B cell (primary cell): Measurements from ENCODE around the gene JPH2. TPM values are rescaled to one million over a fixed set of nuclear protein-coding genes. Genes with fewer than 3 reads are reported as not detected.

Experiments used
- ATAC-seq: fragments of 200-7000 bp; cut with Tn5 transposase; one replicate; pipeline ENCODE4 v1.10.0; 2021; ENCODE audit warnings: low read depth, mild to moderate bottlenecking, moderate number of reproducible peaks, moderate library complexity
- CTCF ChIA-PET: fragments of 350-600 bp; sonication (Branson Sonifier 250); formaldehyde crosslinking; loops from one replicate; lab custom pipeline; 2021; ENCODE audit warnings: antibody characterized with exemption, inconsistent platforms; lab: Charles Lee
- POLR2A ChIA-PET: fragments of 350-600 bp; sonication (Branson Sonifier 250); formaldehyde crosslinking; loops from one replicate; lab custom pipeline; 2021; ENCODE audit warnings: antibody characterized with exemption; lab: Charles Lee
- DNase-seq: peaks from one replicate; pipeline ENCODE4 v3.0.0; 2013
- H2AFZ ChIP-seq: 2 replicates; pipeline ENCODE4 v1.6.1; 2012; ENCODE audit warnings: mild to moderate bottlenecking, low read depth, low read length; ENCODE audit not compliant: insufficient read depth, poor library complexity, severe bottlenecking
- H3K27ac ChIP-seq, 2 donors: 1 replicate in 1 of 2; 2 replicates in 1 of 2; pipeline ENCODE4 v1.5.1; 2012 to 2013; ENCODE audit warnings: low read length in 2 of 2, mild to moderate bottlenecking in 2 of 2, moderate library complexity in 1 of 2
- H3K27me3 ChIP-seq, 4 experiments: fragments of 200-600 bp in 1 of 4; sonication (generic) in 1 of 4; replicated peaks in 1 of 4; 1 replicate in 2 of 4; 2 replicates in 2 of 4; pipeline versions ENCODE4 v1.6.1 to v1.7.0; 2013 to 2016; ENCODE audit warnings: low read length in 3 of 4, mild to moderate bottlenecking in 2 of 4, mixed read lengths in 1 of 4, moderate library complexity in 1 of 4; ENCODE audit not compliant: insufficient read depth in 4 of 4, control insufficient read depth in 3 of 4; ENCODE audit errors: control extremely low read depth in 1 of 4
- H3K36me3 ChIP-seq, 2 experiments: replicated peaks in 1 of 2; 1 replicate in 1 of 2; 2 replicates in 1 of 2; pipeline versions ENCODE4 v1.6.1 to v1.7.1; 2013; ENCODE audit warnings: low read length in 1 of 2; ENCODE audit not compliant: insufficient read depth in 2 of 2, control insufficient read depth in 1 of 2; ENCODE audit errors: control extremely low read depth in 1 of 2, extremely low read depth in 1 of 2
- H3K4me1 ChIP-seq, 2 donors: fragments of 200-600 bp in 1 of 2; sonication (generic) in 1 of 2; 1 replicate in 1 of 2; 2 replicates in 1 of 2; pipeline versions ENCODE4 v1.5.1 to v1.6.1; 2013 to 2017; ENCODE audit warnings: low read length in 2 of 2; ENCODE audit not compliant: control insufficient read depth in 2 of 2, insufficient read depth in 2 of 2
- H3K4me2 ChIP-seq: replicated peaks from 2 replicates; pipeline ENCODE3; 2012; ENCODE audit warnings: mild to moderate bottlenecking, low read depth, low read length; ENCODE audit not compliant: poor library complexity, severe bottlenecking
- H3K4me3 ChIP-seq, 5 experiments: fragments of 200-600 bp in 1 of 5; sonication (generic) in 1 of 5; 1 replicate in 3 of 5; 2 replicates in 2 of 5; pipeline versions ENCODE4 v1.5.1 to v1.7.0; 2011 to 2016; ENCODE audit warnings: low read length in 4 of 5, mild to moderate bottlenecking in 4 of 5, low read depth in 2 of 5, control low read depth in 1 of 5, moderate library complexity in 1 of 5; ENCODE audit not compliant: insufficient read depth in 1 of 5; ENCODE audit errors: control extremely low read depth in 1 of 5, extremely low read depth in 1 of 5
- H3K79me2 ChIP-seq: fragments of 200-600 bp; sonication (generic); one replicate; pipeline ENCODE4 v1.6.0; 2016; ENCODE audit warnings: low read length; ENCODE audit not compliant: control insufficient read depth, insufficient read depth
- H3K9ac ChIP-seq: fragments of 200-600 bp; sonication (generic); 2 replicates; pipeline ENCODE4 v1.6.1; 2017; ENCODE audit warnings: mild to moderate bottlenecking, low read length, moderate library complexity
- H3K9me3 ChIP-seq, 3 donors: one replicate each; pipeline versions ENCODE4 v1.6.1 to v1.7.1; 2013; ENCODE audit warnings: low read length in 2 of 3; ENCODE audit not compliant: control insufficient read depth in 2 of 3, insufficient read depth in 1 of 3; ENCODE audit errors: control extremely low read depth in 1 of 3
- H4K20me1 ChIP-seq: 2 replicates; pipeline ENCODE4 v1.6.0; 2012; ENCODE audit warnings: mild to moderate bottlenecking, low read length; ENCODE audit not compliant: insufficient read depth, control insufficient read depth, poor library complexity, severe bottlenecking
- H3K27ac Mint-ChIP-seq: one replicate; pipeline ENCODE4 v1.8.0; 2021; ENCODE audit warnings: mixed read lengths
- H3K27me3 Mint-ChIP-seq: one replicate; pipeline ENCODE4 v1.8.0; 2021; ENCODE audit warnings: mixed read lengths
- H3K4me1 Mint-ChIP-seq: one replicate; pipeline ENCODE4 v1.8.0; 2021; ENCODE audit warnings: mixed read lengths
- H3K4me3 Mint-ChIP-seq: one replicate; pipeline ENCODE4 v1.8.0; 2021; ENCODE audit warnings: mixed read lengths
- H3K9me3 Mint-ChIP-seq: one replicate; pipeline ENCODE4 v1.8.0; 2022; ENCODE audit warnings: mixed read lengths; ENCODE audit not compliant: insufficient read depth
- CTCF ChIP-seq: fragments of 200-600 bp; IDR thresholded peaks from one replicate; pipeline ENCODE4 v1.8.0; 2022; ENCODE audit warnings: antibody characterized with exemption, mild to moderate bottlenecking
- EZH2 ChIP-seq: IDR thresholded peaks from 2 replicates; pipeline ENCODE4 v1.6.1; 2012; ENCODE audit warnings: borderline replicate concordance, low read depth, mild to moderate bottlenecking, moderate library complexity, low read length; ENCODE audit not compliant: insufficient read depth, poor library complexity, severe bottlenecking
- WGBS: methylation state at CpG from one replicate; pipeline ENCODE4 v1.1.5; 2013; ENCODE audit warnings: missing lambda C conversion rate; ENCODE audit not compliant: insufficient coverage; 5-methylcytosine and 5-hydroxymethylcytosine counted together
- intact Hi-C: fragments of 100-400 bp; cut with micrococcal nuclease; formaldehyde crosslinking; loops from one replicate; pipeline ENCODE4 v1.10.0; 2022
- polyA plus RNA-seq: library from polyadenylated mRNA; depleted of rRNA; stranded (reverse); fragments of >200 nt; gene quantifications from 2 replicates; pipeline ENCODE4 v1.2.3, GENCODE V29; 2012
- total RNA-seq, 2 donors: library from RNA; stranded (reverse); fragments of 120-200 nt in 1 of 2; gene quantifications; 1 replicate in 1 of 2; 2 replicates in 1 of 2; pipeline versions ENCODE4 v1.2.3 to v1.2.4, GENCODE V29; 2013 to 2022

Gene JPH2
- total and polyA plus RNA-seq, 2 donors (not counting 1 experiment from before 2014, with no cell fraction given) = 0.10 TPM; not detected in 1

- no peak for DNase-seq
- Mint-ChIP-seq H3K4me1 (peaks cover 52% of the 10 kb centered on the region), H3K9me3 (no peaks in the 10 kb centered on the region), H3K27ac (no peak overlapping the region), H3K27me3 (no peaks in the 10 kb centered on the region), H3K4me3 (no peak overlapping the region)
- intact Hi-C loops = no loop called here
- no peak for TF ChIP-seq EZH2
- TF ChIP-seq CTCF = no peak
- Histone ChIP-seq H3K79me2 (peaks cover 99% of the 10 kb centered on the region), H2AFZ (no peak overlapping the region), H3K36me3 (peaks cover 7 to 65% of the 10 kb centered on the region in 2 experiments), H3K9ac (no peak overlapping the region), H3K27ac (no peak overlapping the region), H3K4me3 (no peak overlapping the region), H3K9me3 (no peaks in the 10 kb centered on the region), H3K27me3 (no peaks in the 10 kb centered on the region), H3K4me2 (no peak overlapping the region), H3K4me1 (peaks cover 18 to 23% of the 10 kb centered on the region in 2 donors), H4K20me1 (peaks cover 88% of the 10 kb centered on the region)
- ChIA-PET CTCF (no interaction called here), POLR2A (interaction anchor here (0.6 kb wide), 1 partner anchor 618 kb away, joined by 4 read pairs; no protein-coding TSS in a partner anchor)
- 100% methylated on average over 1 of the region's 4 CpGs for WGBS
- ATAC-seq = no peak
These were observed 17.3 kb upstream of the JPH2 start for GRCh38 chr20:44204156-44204831.

DNA sequence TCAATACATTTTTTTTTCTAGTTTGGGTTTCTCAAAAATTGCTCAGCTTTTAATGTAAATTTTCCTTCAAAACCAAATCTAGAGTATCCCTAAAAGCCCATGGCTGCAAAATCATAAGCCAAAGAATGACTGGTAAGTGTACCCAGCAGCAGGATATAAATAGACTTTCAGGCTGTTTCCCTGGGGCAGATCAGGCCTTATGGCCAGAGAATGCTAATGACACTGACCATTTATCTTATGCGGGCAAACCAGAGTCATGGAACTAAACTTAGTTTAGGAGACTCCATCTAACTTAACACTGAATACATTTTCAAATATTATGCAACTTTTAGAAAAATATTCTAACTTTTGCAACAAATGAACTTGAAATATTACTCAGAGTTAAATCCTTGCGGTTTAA is 16.2 kb upstream of the JPH2 start:
- H3K27me3 ChIP-seq = no peaks in the 10 kb centered on the region
- H4K20me1 ChIP-seq = peaks cover 85% of the 10 kb centered on the region
- intact Hi-C loops = no loop called here
- H2AFZ ChIP-seq = no peak overlapping the region
- Mint-ChIP-seq H3K9me3 (no peaks in the 10 kb centered on the region), H3K4me3 (no peak overlapping the region), H3K27me3 (no peaks in the 10 kb centered on the region), H3K27ac (no peak overlapping the region), H3K4me1 (peaks cover 41% of the 10 kb centered on the region)
- H3K36me3 ChIP-seq = peaks cover 9 to 73% of the 10 kb centered on the region in 2 experiments
- no peak overlapping the region for H3K4me2 ChIP-seq
- no peak overlapping the region for H3K9ac ChIP-seq
- peaks cover 7 to 11% of the 10 kb centered on the region in 2 donors for H3K4me1 ChIP-seq
- H3K9me3 ChIP-seq = no peaks in the 10 kb centered on the region
- WGBS = 100% methylated on average over 1 of the region's 2 CpGs
- CTCF ChIA-PET = interaction anchor here (1.5 kb wide), 1 partner anchor 14 kb away, joined by 4 read pairs; no protein-coding TSS in a partner anchor
- H3K4me3 ChIP-seq = no peak overlapping the region
- DNase-seq (no peak), ATAC-seq (no peak)
- H3K27ac ChIP-seq = no peak overlapping the region
- POLR2A ChIA-PET = no interaction called here
- peaks cover 88% of the 10 kb centered on the region for H3K79me2 ChIP-seq
- TF ChIP-seq CTCF (no peak), EZH2 (no peak)
